ENCODE results near the gene ADK.

The ADK gene

GRCh38 chr10:74599672-74600071 is 448.7 kb downstream of the ADK start:
- DNase-seq (ENCODE audit: low read depth in 2 of 2), result no peak

GRCh38 chr10:74600170-74600569 is 449.1 kb downstream of the ADK start:
- no peak for DNase-seq (ENCODE audit: low read depth in 2 of 2)

GRCh38 chr10:74602576-74602975 is 451.6 kb downstream of the ADK start:
- no peak for DNase-seq (ENCODE audit: low read depth in 2 of 2)

- DNase-seq (ENCODE audit: low read depth in 2 of 2), result no peak
These were observed 459.3 kb downstream of the ADK start for GRCh38 chr10:74610299-74610698.

GRCh38 chr10:74612195-74612594 is 461.2 kb downstream of the ADK start:
- no peak for DNase-seq (ENCODE audit: low read depth in 2 of 2)

- no peak for DNase-seq (ENCODE audit: low read depth in 2 of 2)
These were observed 469.6 kb downstream of the ADK start for GRCh38 chr10:74620626-74621025.

- DNase-seq (ENCODE audit: low read depth in 2 of 2), result no peak
These were observed 472.8 kb downstream of the ADK start for GRCh38 chr10:74623786-74624185.

GRCh38 chr10:74624501-74624900 is 473.5 kb downstream of the ADK start:
- DNase-seq (ENCODE audit: low read depth in 2 of 2), result no peak

- DNase-seq (ENCODE audit: low read depth in 2 of 2), result no peak
These were observed 477.1 kb downstream of the ADK start for GRCh38 chr10:74628136-74628535.

- no peak for DNase-seq (ENCODE audit: low read depth in 2 of 2)
These were observed 484.0 kb downstream of the ADK start for GRCh38 chr10:74634995-74635536.

- DNase-seq (ENCODE audit: low read depth in 2 of 2), result no peak
These were observed 484.6 kb downstream of the ADK start for GRCh38 chr10:74635655-74636054.

GRCh38 chr10:74637685-74638084 is 486.7 kb downstream of the ADK start:
- DNase-seq (ENCODE audit: low read depth in 2 of 2), result no peak

- DNase-seq (ENCODE audit: low read depth in 2 of 2), result no peak
These were observed 489.3 kb downstream of the ADK start for GRCh38 chr10:74640134-74640921.

- no peak for DNase-seq (ENCODE audit: low read depth in 2 of 2)
These were observed 490.6 kb downstream of the ADK start for GRCh38 chr10:74641659-74642058.

GRCh38 chr10:74642901-74643595 is 492.0 kb downstream of the ADK start:
- DNase-seq (ENCODE audit: low read depth in 2 of 2), result no peak

- DNase-seq (ENCODE audit: low read depth in 2 of 2), result no peak
These were observed 492.6 kb downstream of the ADK start for GRCh38 chr10:74643596-74643975.

- DNase-seq (ENCODE audit: low read depth in 2 of 2), result no peak
These were observed 493.7 kb downstream of the ADK start for GRCh38 chr10:74644738-74645137.

- no peak for DNase-seq (ENCODE audit: low read depth in 2 of 2)
These were observed 494.7 kb downstream of the ADK start for GRCh38 chr10:74645692-74646091.

- no peak for DNase-seq (ENCODE audit: low read depth in 2 of 2)
These were observed 499.6 kb downstream of the ADK start for GRCh38 chr10:74650613-74651012.

GRCh38 chr10:74651565-74651964 is 500.5 kb downstream of the ADK start:
- no peak for DNase-seq (ENCODE audit: low read depth in 2 of 2)

GRCh38 chr10:74652664-74653063 is 501.6 kb downstream of the ADK start:
- no peak for DNase-seq (ENCODE audit: low read depth in 2 of 2)

GRCh38 chr10:74658511-74658910 is 507.5 kb downstream of the ADK start:
- no peak for DNase-seq (ENCODE audit: low read depth in 2 of 2)

- no peak for DNase-seq (ENCODE audit: low read depth in 2 of 2)
These were observed 511.6 kb downstream of the ADK start for GRCh38 chr10:74662635-74663034.

All from activated CD8-positive, alpha-beta memory T cell treated with anti-CD3 and anti-CD28 coated beads for 4 hours (primary cell).